KMS-11 (cell line): ENCODE measurements around the gene ATF3.

ENCODE experiments used
- H2AFZ ChIP-seq: fragments of 200-600 bp; sonication (generic); 2 replicates; pipeline ENCODE4 v1.6.1; 2016; ENCODE audit warnings: antibody characterized with exemption, mixed run types, low read depth
- H3K27ac ChIP-seq: fragments of 200-600 bp; sonication (generic); 2 replicates; pipeline ENCODE4 v1.6.1; 2016; ENCODE audit warnings: mild to moderate bottlenecking, mixed run types
- H3K27me3 ChIP-seq: fragments of 200-600 bp; sonication (generic); 2 replicates; pipeline ENCODE4 v1.6.1; 2017; ENCODE audit warnings: mild to moderate bottlenecking, low read depth, mixed run types, moderate library complexity; ENCODE audit not compliant: insufficient read depth
- H3K36me3 ChIP-seq: fragments of 200-600 bp; sonication (generic); 2 replicates; pipeline ENCODE4 v1.6.1; 2017; ENCODE audit warnings: mild to moderate bottlenecking, mixed run types; ENCODE audit not compliant: insufficient read depth
- H3K4me1 ChIP-seq: fragments of 200-600 bp; sonication (generic); 2 replicates; pipeline ENCODE4 v1.6.1; 2016; ENCODE audit warnings: mild to moderate bottlenecking, low read depth, mixed run types; ENCODE audit not compliant: poor library complexity, severe bottlenecking
- H3K4me2 ChIP-seq: fragments of 200-600 bp; sonication (generic); 2 replicates; pipeline ENCODE4 v1.7.0; 2016; ENCODE audit warnings: mild to moderate bottlenecking, mixed run types
- H3K4me3 ChIP-seq: fragments of 200-600 bp; sonication (generic); IDR thresholded peaks from 2 replicates; pipeline ENCODE4 v1.6.1; 2017; ENCODE audit warnings: low read depth, low read length, mixed read lengths; ENCODE audit not compliant: insufficient read depth
- H3K79me2 ChIP-seq: fragments of 200-600 bp; sonication (generic); 2 replicates; pipeline ENCODE4 v1.6.1; 2016; ENCODE audit warnings: low read depth, mixed run types; ENCODE audit not compliant: insufficient read depth
- H3K9ac ChIP-seq: fragments of 200-600 bp; sonication (generic); 2 replicates; pipeline ENCODE4 v1.6.1; 2016; ENCODE audit warnings: mild to moderate bottlenecking, mixed run types
- H4K20me1 ChIP-seq: fragments of 200-600 bp; sonication (generic); 2 replicates; pipeline ENCODE4 v1.6.1; 2016; ENCODE audit warnings: mild to moderate bottlenecking, mixed run types; ENCODE audit not compliant: insufficient read depth
- TF ChIP-seq, protein P1 (sequence below): fragments of 200-600 bp; sonication (generic); conservative IDR thresholded peaks from 2 replicates; pipeline ENCODE4 v1.6.1; 2017; ENCODE audit warnings: low read depth, mild to moderate bottlenecking, antibody characterized with exemption, low read length, moderate library complexity, mixed read lengths

ATF3 gene

DNA sequence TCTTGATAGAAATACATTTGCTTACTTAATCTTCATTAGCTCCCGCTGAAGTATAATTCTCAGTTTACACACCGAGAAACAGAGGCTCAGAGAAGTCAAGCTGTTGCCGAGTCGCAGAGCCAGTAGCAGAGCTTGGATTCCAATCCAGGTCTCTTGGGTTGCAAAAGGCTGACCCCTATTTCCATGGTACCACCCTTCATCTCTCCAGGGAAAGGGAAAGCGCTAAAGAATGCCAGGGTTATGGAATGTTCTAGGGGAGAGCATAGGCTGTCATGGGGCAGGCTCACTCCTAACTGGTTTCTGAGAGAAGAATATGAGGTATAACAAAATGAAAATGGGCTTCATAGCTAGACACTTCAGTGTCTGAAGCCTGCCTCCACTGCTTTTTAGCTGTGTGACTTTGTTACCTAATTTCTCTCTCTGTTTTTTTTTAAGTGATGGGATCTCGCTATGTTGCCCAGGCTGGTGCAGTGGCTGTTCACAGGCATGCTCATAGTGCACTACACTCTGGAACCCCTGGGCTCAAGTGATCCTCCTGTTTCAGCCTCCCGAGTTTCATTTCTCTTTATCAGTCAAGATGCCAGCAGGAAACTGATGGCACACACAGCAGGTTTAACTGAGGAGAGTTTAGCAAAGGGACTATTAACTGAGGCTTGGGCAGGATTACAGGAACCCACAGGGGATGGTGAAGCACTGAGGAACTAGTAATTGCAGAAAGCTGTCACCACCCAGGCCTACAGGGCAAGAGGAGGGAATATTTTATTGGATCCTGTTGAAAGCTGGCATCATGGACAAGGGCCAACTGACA lies 25.5 kb upstream of the ATF3 start:
- H3K4me1 ChIP-seq, result peaks cover 23% of the 10 kb centered on the region
- TF ChIP-seq, protein P1, sequence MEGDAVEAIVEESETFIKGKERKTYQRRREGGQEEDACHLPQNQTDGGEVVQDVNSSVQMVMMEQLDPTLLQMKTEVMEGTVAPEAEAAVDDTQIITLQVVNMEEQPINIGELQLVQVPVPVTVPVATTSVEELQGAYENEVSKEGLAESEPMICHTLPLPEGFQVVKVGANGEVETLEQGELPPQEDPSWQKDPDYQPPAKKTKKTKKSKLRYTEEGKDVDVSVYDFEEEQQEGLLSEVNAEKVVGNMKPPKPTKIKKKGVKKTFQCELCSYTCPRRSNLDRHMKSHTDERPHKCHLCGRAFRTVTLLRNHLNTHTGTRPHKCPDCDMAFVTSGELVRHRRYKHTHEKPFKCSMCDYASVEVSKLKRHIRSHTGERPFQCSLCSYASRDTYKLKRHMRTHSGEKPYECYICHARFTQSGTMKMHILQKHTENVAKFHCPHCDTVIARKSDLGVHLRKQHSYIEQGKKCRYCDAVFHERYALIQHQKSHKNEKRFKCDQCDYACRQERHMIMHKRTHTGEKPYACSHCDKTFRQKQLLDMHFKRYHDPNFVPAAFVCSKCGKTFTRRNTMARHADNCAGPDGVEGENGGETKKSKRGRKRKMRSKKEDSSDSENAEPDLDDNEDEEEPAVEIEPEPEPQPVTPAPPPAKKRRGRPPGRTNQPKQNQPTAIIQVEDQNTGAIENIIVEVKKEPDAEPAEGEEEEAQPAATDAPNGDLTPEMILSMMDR, result no peak

DNA sequence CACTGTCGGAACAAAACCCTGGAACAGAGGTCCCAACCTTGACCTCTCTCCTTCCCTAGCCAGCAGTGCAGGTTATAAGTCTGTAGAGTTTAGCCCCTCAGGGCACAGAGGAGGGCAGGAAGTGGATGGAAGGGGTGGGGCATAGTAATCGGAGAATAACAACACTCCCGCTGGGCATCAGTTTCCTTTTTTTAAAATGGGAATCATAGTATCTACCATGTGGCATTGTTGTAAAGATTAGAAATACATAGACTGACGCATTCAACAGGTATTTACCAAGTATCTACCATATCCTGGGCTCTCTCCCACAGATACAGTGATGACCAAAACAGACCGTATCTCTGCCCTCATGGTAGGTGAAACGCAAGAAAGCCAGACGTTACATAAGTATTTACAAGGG lies 24.9 kb upstream of the ATF3 start:
- no peak overlapping the region for H3K4me3 ChIP-seq
- H3K27me3 ChIP-seq, result peaks cover 39% of the 10 kb centered on the region
- no peak overlapping the region for H3K27ac ChIP-seq
- TF ChIP-seq, protein P1, result no peak
- no peaks in the 10 kb centered on the region for H3K79me2 ChIP-seq
- H3K36me3 ChIP-seq, result no peaks in the 10 kb centered on the region
- no peaks in the 10 kb centered on the region for H4K20me1 ChIP-seq
- H3K4me1 ChIP-seq, result peaks cover 27% of the 10 kb centered on the region
- no peak overlapping the region for H3K4me2 ChIP-seq
- H2AFZ ChIP-seq, result no peak overlapping the region
- H3K9ac ChIP-seq, result no peak overlapping the region

More for the DNA sequence above, 25.5 kb upstream of the ATF3 start:
- Histone ChIP-seq H3K27ac (no peak overlapping the region), H3K79me2 (no peaks in the 10 kb centered on the region), H2AFZ (no peak overlapping the region), H3K4me2 (no peak overlapping the region), H3K9ac (no peak overlapping the region), H3K4me3 (no peak overlapping the region), H3K36me3 (no peaks in the 10 kb centered on the region), H3K27me3 (peaks cover 32% of the 10 kb centered on the region), H4K20me1 (no peaks in the 10 kb centered on the region)

DNA sequence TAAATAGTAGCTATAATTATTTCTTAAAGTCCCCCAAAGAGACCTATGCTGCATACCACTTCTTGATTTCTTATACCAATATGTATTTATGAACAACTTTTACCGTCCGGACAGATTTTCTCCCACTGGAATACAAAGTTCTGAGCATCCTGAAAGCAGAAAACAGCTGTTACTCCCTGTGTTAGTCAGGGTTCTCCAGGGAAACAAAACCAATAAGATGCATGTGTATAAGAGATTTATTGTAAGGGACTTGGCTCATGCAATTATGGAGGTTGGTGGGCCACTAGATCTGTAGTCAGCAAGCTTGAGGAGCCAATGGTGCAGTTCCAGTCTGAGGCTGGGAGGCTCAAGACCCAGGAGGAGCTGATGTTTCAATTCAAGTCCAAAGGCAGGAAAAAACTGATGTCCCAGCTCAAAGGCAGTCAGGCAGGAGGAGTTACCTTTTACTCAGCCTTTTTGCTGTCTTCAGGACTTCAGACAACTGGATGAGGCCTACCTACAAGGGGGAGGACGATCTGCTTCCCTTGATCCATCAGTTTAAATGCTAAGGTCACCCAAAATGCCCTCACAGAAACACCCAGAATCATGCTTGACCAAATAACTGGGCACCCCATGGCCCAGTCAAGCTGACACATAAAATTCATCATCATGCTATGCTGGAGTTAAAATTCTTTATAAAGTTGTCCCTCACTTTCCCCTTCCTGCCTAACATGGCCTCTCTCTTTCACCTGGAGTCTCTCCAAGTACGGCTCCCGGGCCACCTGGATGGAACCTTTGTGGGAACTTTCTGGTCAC lies 24.3 kb upstream of the ATF3 start:
- H3K27me3 ChIP-seq, result peaks cover 44% of the 10 kb centered on the region
- H3K4me3 ChIP-seq, result no peak overlapping the region
- H2AFZ ChIP-seq, result no peak overlapping the region
- no peak overlapping the region for H3K27ac ChIP-seq
- H3K4me2 ChIP-seq, result no peak overlapping the region
- no peaks in the 10 kb centered on the region for H4K20me1 ChIP-seq
- TF ChIP-seq, protein P1, result no peak
- no peak overlapping the region for H3K9ac ChIP-seq
- H3K4me1 ChIP-seq, result peaks cover 27% of the 10 kb centered on the region
- no peaks in the 10 kb centered on the region for H3K36me3 ChIP-seq
- H3K79me2 ChIP-seq, result no peaks in the 10 kb centered on the region

DNA sequence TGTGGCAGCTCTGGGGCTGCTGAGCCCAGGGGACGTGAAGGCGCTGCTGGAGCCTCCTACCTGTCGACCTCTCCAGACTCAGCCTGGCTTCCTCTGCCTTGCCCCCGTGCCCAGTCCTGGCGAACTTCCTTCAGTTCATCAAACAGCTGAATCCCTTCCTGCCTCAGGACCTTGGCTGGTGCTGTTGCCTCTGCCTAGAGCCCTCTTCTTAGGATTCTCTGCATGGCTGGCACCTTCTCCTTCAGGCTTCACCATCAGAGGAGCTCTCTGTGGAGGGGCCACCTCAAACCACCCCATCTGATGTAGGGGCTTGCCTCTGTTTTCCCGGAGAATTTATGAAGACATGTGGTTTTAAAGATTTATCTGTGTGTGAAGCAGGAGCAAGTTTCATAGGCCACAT lies 23.4 kb upstream of the ATF3 start:
- Histone ChIP-seq H3K4me1 (peaks cover 27% of the 10 kb centered on the region), H3K27me3 (peaks cover 46% of the 10 kb centered on the region), H3K9ac (no peak overlapping the region), H4K20me1 (no peaks in the 10 kb centered on the region), H3K79me2 (no peaks in the 10 kb centered on the region), H3K4me3 (no peak overlapping the region), H2AFZ (no peak overlapping the region), H3K27ac (no peak overlapping the region), H3K4me2 (no peak overlapping the region), H3K36me3 (no peaks in the 10 kb centered on the region)
- TF ChIP-seq, protein P1, result no peak
